ENCODE results near the gene CDC23.

Gene CDC23

DNA sequence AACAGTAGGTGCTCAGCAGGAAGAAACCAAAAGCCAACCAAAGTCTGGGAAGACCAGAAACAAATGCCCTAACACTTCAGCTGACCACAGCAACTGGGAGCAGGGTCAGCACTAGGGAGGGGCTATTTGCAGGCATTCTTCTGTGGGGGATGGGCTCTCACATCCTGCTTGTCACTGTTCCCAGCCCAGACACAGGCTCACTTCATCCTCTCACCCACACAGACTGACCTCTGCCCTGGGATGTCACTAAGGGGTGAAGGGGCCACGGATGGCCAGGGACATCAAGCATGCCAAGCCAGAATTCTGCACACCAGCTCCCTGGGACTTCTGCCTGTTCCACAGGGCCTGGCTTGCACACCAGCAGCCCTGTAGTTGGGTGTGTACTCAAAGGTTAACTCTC is 32.6 kb upstream of the CDC23 start:
- H3K4me3 ChIP-seq (ENCODE audit: low read length): no peak overlapping the region
- no peak for TF ChIP-seq CTCF (IDR thresholded peaks at IDR 0.05; ENCODE audit: insufficient read depth, low read depth, low read length, missing control alignments)
- no peak for DNase-seq (ENCODE audit: low read depth)

GRCh38 chr5:138243794-138244193 is 30.7 kb upstream of the CDC23 start:
- TF ChIP-seq CTCF (IDR thresholded peaks at IDR 0.05; ENCODE audit: insufficient read depth, low read depth, low read length, missing control alignments): no peak
- no peak for DNase-seq (ENCODE audit: low read depth)

GRCh38 chr5:138241688-138242571 is 28.8 kb upstream of the CDC23 start:
- H3K4me3 ChIP-seq (ENCODE audit: low read length): peak overlapping the region; percentile 27
- no peak for DNase-seq (ENCODE audit: low read depth)
- TF ChIP-seq CTCF (IDR thresholded peaks at IDR 0.05; ENCODE audit: insufficient read depth, low read depth, low read length, missing control alignments): no peak

More at GRCh38 chr5:138243794-138244193, 30.7 kb upstream of the CDC23 start:
- no peak overlapping the region for H3K4me3 ChIP-seq (ENCODE audit: low read length)

GRCh38 chr5:138240650-138241385 is 27.7 kb upstream of the CDC23 start:
- no peak for DNase-seq (ENCODE audit: low read depth)
- H3K4me3 ChIP-seq (ENCODE audit: low read length): no peak overlapping the region
- TF ChIP-seq CTCF (IDR thresholded peaks at IDR 0.05; ENCODE audit: insufficient read depth, low read depth, low read length, missing control alignments): no peak

DNA sequence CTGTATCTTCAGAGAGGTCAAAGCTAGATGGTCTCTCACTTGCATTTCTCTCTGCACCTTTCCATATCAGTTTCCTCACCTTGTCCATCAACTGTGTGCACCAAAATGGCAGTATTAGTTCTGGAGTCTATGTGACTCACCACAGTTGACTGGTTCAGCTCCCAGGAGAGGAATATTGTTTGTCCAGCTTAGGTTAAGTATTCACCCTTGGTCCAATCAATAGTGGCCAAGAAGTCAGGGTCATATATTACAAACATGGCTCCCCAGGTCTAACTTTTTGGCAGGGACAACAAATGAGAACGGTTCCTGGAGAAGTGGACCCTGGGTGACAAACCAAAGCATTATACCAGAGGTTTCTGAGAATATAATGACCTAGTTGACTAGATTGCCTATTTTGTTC is 24.9 kb upstream of the CDC23 start:
- TF ChIP-seq CTCF (IDR thresholded peaks at IDR 0.05; ENCODE audit: insufficient read depth, low read depth, low read length, missing control alignments): no peak
- H3K4me3 ChIP-seq (ENCODE audit: low read length): no peak overlapping the region
- DNase-seq (ENCODE audit: low read depth): no peak

DNA sequence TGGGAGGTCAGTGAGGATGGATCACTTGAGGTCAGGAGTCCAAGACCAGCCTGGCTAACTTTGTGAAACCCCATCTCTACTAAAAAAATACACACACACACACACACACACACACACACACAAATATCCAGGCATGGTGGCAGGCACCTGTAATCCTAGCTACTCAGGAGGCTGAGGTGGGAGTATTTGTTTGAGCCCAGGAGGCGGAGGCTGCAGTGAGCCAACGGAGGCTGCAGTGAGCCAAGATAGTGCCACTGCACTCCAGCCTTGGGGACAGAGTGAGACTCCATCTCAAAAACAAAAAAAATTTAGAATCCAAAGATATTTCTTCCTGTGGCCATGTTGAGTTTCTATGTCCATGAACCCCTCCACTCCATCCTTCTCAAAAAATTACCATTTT is 21.5 kb upstream of the CDC23 start:
- H3K4me3 ChIP-seq (ENCODE audit: low read length): no peak overlapping the region
- no peak for TF ChIP-seq CTCF (IDR thresholded peaks at IDR 0.05; ENCODE audit: insufficient read depth, low read depth, low read length, missing control alignments)
- no peak for DNase-seq (ENCODE audit: low read depth)
